ENCODE results near the gene PIGU.

DNA sequence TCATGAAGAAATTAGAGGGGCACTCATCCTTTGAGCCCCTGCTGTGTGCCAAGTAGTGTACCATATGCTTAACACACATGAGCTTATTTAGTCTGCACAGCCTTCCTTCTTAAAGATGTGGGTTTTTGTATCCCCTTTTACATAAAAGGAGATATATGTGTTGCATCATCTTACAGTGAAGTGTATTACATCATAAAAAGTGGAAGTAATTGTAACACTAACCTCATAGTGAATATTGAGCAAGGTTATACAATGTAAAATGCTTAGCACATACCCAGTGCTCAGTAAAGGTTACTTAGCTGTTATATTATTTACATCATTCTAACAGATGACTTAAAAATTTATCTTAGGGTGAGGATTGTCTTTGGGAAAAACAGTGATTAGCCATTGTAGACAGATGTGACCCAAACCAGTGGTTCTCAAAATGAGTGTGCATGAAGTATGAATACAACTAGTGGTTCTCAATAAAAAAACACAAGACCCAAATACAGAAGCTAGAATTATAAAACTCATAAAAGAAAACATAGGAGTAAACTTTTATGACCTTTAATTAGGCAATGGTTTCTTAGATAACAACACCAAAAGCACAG lies 3.8 kb upstream of the PIGU start:
- TF ChIP-seq, protein P1, sequence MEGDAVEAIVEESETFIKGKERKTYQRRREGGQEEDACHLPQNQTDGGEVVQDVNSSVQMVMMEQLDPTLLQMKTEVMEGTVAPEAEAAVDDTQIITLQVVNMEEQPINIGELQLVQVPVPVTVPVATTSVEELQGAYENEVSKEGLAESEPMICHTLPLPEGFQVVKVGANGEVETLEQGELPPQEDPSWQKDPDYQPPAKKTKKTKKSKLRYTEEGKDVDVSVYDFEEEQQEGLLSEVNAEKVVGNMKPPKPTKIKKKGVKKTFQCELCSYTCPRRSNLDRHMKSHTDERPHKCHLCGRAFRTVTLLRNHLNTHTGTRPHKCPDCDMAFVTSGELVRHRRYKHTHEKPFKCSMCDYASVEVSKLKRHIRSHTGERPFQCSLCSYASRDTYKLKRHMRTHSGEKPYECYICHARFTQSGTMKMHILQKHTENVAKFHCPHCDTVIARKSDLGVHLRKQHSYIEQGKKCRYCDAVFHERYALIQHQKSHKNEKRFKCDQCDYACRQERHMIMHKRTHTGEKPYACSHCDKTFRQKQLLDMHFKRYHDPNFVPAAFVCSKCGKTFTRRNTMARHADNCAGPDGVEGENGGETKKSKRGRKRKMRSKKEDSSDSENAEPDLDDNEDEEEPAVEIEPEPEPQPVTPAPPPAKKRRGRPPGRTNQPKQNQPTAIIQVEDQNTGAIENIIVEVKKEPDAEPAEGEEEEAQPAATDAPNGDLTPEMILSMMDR (IDR thresholded peaks at IDR 0.05), result no peak
- TF ChIP-seq POLR2A (IDR thresholded peaks at IDR 0.05), result no peak

All from lower leg skin (tissue), 3 donors.